Central memory CD4-positive, alpha-beta T cell (primary cell): ENCODE data around the gene NXPE3.
"Not testable (repeated sequence)": the region's sequence is repeated elsewhere in the genome, so short reads cannot be mapped to it uniquely, and the experiment has no call there.

Source experiments
- DNase-seq: peaks from one replicate; pipeline ENCODE4 v3.0.0; 2022

Gene NXPE3

GRCh38 chr3:101852983-101853840, 74.2 kb downstream of the NXPE3 start:
- DNase-seq: no peak

- DNase-seq: no peak
These were observed 75.0 kb downstream of the NXPE3 start for GRCh38 chr3:101853982-101854381.

- DNase-seq: no peak
These were observed 75.7 kb downstream of the NXPE3 start for GRCh38 chr3:101854608-101855304.

GRCh38 chr3:101857301-101857741, 78.3 kb downstream of the NXPE3 start:
- no peak for DNase-seq

GRCh38 chr3:101858464-101859030, 79.5 kb downstream of the NXPE3 start:
- no peak for DNase-seq

- no peak for DNase-seq
These were observed 81.0 kb downstream of the NXPE3 start for GRCh38 chr3:101859882-101860448.

- no peak for DNase-seq
These were observed 82.3 kb downstream of the NXPE3 start for GRCh38 chr3:101861212-101861788.

GRCh38 chr3:101861789-101862415, 82.9 kb downstream of the NXPE3 start:
- no peak for DNase-seq

GRCh38 chr3:101862416-101863165, 83.6 kb downstream of the NXPE3 start:
- DNase-seq: no peak

GRCh38 chr3:101864926-101865325, 85.9 kb downstream of the NXPE3 start:
- DNase-seq: not testable (repeated sequence)

- DNase-seq: no peak
These were observed 86.9 kb downstream of the NXPE3 start for GRCh38 chr3:101865751-101866509.

GRCh38 chr3:101867511-101867910, 88.5 kb downstream of the NXPE3 start:
- DNase-seq: no peak

GRCh38 chr3:101867996-101868395, 89.0 kb downstream of the NXPE3 start:
- DNase-seq: no peak

- no peak for DNase-seq
These were observed 89.8 kb downstream of the NXPE3 start for GRCh38 chr3:101868534-101869464.

GRCh38 chr3:101870138-101870537, 91.1 kb downstream of the NXPE3 start:
- DNase-seq: no peak

- DNase-seq: no peak
These were observed 94.6 kb downstream of the NXPE3 start for GRCh38 chr3:101873619-101874018.

- DNase-seq: no peak
These were observed 97.1 kb downstream of the NXPE3 start for GRCh38 chr3:101876142-101876541.
